ENCODE results near the gene RAB40C. TPM values are rescaled to one million over a fixed set of nuclear protein-coding genes. Genes with fewer than 3 reads are reported as not detected.

Gene RAB40C
- 17.1 and 17.7 TPM in 2 replicates for total RNA-seq (2022)
- percentile 47 among the genes with signal in this experiment for Bru-seq, nascent RNA
- BruChase-seq, experiment 1, labeled RNA remaining after a 6-hour chase = percentile 70 among the genes with signal in this experiment
- BruChase-seq, experiment 2, labeled RNA remaining after a 2-hour chase = percentile 61 among the genes with signal in this experiment
- long read RNA-seq, transcript RAB40C-201 (6 exons, 2,699 nt) = major isoform, 27 of 56 reads
- long read RNA-seq, transcript RAB40C-204 (7 exons, 2,569 nt) = minor isoform, 5 of 56 reads
- long read RNA-seq, partial matches to known transcripts = 10 of 56 reads
- long read RNA-seq, other reads (novel, unspliced or antisense) = 10 of 56 reads

DNA sequence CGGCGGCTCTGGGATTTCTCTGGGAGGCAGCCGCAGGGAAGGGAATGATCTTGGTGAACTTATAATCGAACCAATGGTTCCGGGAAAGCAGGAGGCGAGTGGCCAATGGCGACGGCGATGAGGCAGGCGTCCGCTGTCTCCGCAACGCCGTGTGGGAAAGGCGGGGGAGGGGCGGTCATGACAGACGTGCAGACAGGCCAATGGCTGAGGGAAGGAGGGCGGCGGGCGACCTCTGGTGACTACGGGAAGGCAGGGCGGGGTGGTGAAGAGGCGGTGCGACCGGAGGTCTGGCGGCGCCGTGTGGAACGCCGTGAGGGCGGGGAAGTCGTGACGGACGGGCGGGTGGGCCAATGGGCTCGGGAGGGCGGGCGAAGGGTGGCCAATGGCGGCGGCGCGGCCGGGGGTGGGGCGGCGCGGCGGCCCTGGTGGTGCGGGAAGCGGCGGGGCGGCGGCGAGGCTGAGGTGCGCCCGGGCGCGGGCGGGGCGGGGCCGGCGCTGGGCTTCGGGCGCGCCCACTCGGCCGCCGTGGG lies at the start of gene RAB40C:
TSS of gene RAB40C (plus strand) at position 409 of the 530 bp plus-strand sequence. CDS start 226 bp downstream, outside the sequence.
- ChIA-PET CTCF (interaction anchor here (0.7 kb wide), 1 partner anchor 70 kb away, joined by 3 read pairs; no protein-coding TSS in a partner anchor), POLR2A (interaction anchor here (0.7 to 5.7 kb wide), 13 partner anchors 9 to 166 kb away, joined by 3 to 88 read pairs (median 3); partner anchors contain the start of genes CAPN15, METTL26, RHBDL1 and WDR24)
- H3K36me3 Mint-ChIP-seq (ENCODE audit: insufficient read depth, unreplicated experiment) = peaks cover 58% of the 10 kb centered on the region
- peak; percentile 96 for DNase-seq (ENCODE audit: unreplicated experiment)
- no peak for TF ChIP-seq CTCF (IDR thresholded peaks at IDR 0.05; ENCODE audit: unreplicated experiment)
- peak within 1 kb of the TSS; percentile 96 for H3K27ac Mint-ChIP-seq (ENCODE audit: low read depth, unreplicated experiment)
- no TSS peak for BruUV-seq (replicated peaks)
- no peaks in the 10 kb centered on the region for H3K27me3 Mint-ChIP-seq (ENCODE audit: insufficient read depth, unreplicated experiment)
- peaks cover 41% of the 10 kb centered on the region for H3K4me1 Mint-ChIP-seq (ENCODE audit: insufficient read depth, unreplicated experiment)
- H3K4me3 Mint-ChIP-seq (ENCODE audit: unreplicated experiment) = peak within 1 kb of the TSS; percentile 91
- intact Hi-C loops (cut with micrococcal nuclease) = loop anchor here (2.0 to 5.0 kb wide), 2 partner anchors 59 to 197 kb away; partner anchors contain the start of gene WDR90
- no peaks in the 10 kb centered on the region for H3K9me3 Mint-ChIP-seq (ENCODE audit: unreplicated experiment)

- Mint-ChIP-seq H3K9me3 (ENCODE audit: unreplicated experiment) (no peaks in the 10 kb centered on the region), H3K27ac (ENCODE audit: low read depth, unreplicated experiment) (no peak overlapping the region), H3K4me3 (ENCODE audit: unreplicated experiment) (no peak overlapping the region), H3K4me1 (ENCODE audit: insufficient read depth, unreplicated experiment) (no peaks in the 10 kb centered on the region), H3K27me3 (ENCODE audit: insufficient read depth, unreplicated experiment) (no peaks in the 10 kb centered on the region), H3K36me3 (ENCODE audit: insufficient read depth, unreplicated experiment) (peaks cover 26% of the 10 kb centered on the region)
- intact Hi-C loops (cut with micrococcal nuclease) = no loop called here
- no peak for DNase-seq (ENCODE audit: unreplicated experiment)
- no TSS peak for BruUV-seq (replicated peaks)
- TF ChIP-seq CTCF (IDR thresholded peaks at IDR 0.05; ENCODE audit: unreplicated experiment) = no peak
- ChIA-PET CTCF (interaction anchor here (0.5 kb wide), 1 partner anchor 154 kb away, joined by 3 read pairs; no protein-coding TSS in a partner anchor), POLR2A (interaction anchor here (0.9 kb wide), 1 partner anchor 13 kb away, joined by 5 read pairs; the partner anchor contains the start of gene CAPN15)
Observed at GRCh38 chr16:540645-541340, 49.1 kb upstream of the RAB40C start.

- intact Hi-C loops (cut with micrococcal nuclease) = no loop called here
- Mint-ChIP-seq H3K27ac (ENCODE audit: low read depth, unreplicated experiment) (no peak overlapping the region), H3K9me3 (ENCODE audit: unreplicated experiment) (no peaks in the 10 kb centered on the region), H3K36me3 (ENCODE audit: insufficient read depth, unreplicated experiment) (peaks cover 26% of the 10 kb centered on the region), H3K4me3 (ENCODE audit: unreplicated experiment) (no peak overlapping the region), H3K4me1 (ENCODE audit: insufficient read depth, unreplicated experiment) (no peaks in the 10 kb centered on the region), H3K27me3 (ENCODE audit: insufficient read depth, unreplicated experiment) (no peaks in the 10 kb centered on the region)
- TF ChIP-seq CTCF (IDR thresholded peaks at IDR 0.05; ENCODE audit: unreplicated experiment) = no peak
- no peak for DNase-seq (ENCODE audit: unreplicated experiment)
- CTCF ChIA-PET = interaction anchor here (0.5 kb wide), 1 partner anchor 437 kb away, joined by 4 read pairs; no protein-coding TSS in a partner anchor
- POLR2A ChIA-PET = interaction anchor here (0.6 kb wide), 2 partner anchors 16 to 864 kb away, joined by 3 to 4 read pairs; no protein-coding TSS in a partner anchor
- BruUV-seq (replicated peaks) = no TSS peak
Observed at GRCh38 chr16:543301-544164, 46.3 kb upstream of the RAB40C start.

Data from MCF 10A (cell line).